Esophagus squamous epithelium (tissue), 5 donors: ENCODE results near the gene ATG2B. TPM values are rescaled to one million over a fixed set of nuclear protein-coding genes. Genes with fewer than 3 reads are reported as not detected.
"Not testable (repeated sequence)": the region's sequence is repeated elsewhere in the genome, so short reads cannot be mapped to it uniquely, and the experiment has no call there.

ENCODE experiments used
- DNase-seq: peaks from one replicate; lab custom pipeline; 2025; lab: John Stamatoyannopoulos, UW
- H3K27ac ChIP-seq, 4 donors: fragments of 200-600 bp; sonication (generic); one replicate each; pipeline ENCODE4 v1.5.1; 2016 to 2019; ENCODE audit warnings: mild to moderate bottlenecking in 1 of 4
- H3K27me3 ChIP-seq, 4 donors: fragments of 200-600 bp; sonication (generic); 1 replicate in 3 of 4; 2 replicates in 1 of 4; pipeline versions ENCODE4 v1.5.1 to v1.6.0; 2017 to 2021; ENCODE audit warnings: antibody characterized with exemption in 1 of 4
- H3K36me3 ChIP-seq, 3 donors: fragments of 200-600 bp; sonication (generic); one replicate each; pipeline ENCODE4 v1.5.1; 2016 to 2019
- H3K4me1 ChIP-seq, 3 donors: fragments of 200-600 bp; sonication (generic); one replicate each; pipeline ENCODE4 v1.5.1; 2017 to 2019
- H3K4me3 ChIP-seq, 4 donors: fragments of 200-600 bp; sonication (generic); 1 replicate in 3 of 4; 2 replicates in 1 of 4; pipeline ENCODE4 v1.5.1; 2016 to 2019; ENCODE audit warnings: mild to moderate bottlenecking in 2 of 4, moderate library complexity in 1 of 4
- H3K9me3 ChIP-seq, 3 donors: fragments of 200-600 bp; sonication (generic); one replicate each; pipeline ENCODE4 v1.5.1; 2016 to 2019
- CTCF ChIP-seq, 6 experiments: fragments of 450-650 bp in 4 of 6; fragments of 200-600 bp in 2 of 6; sonication (generic) in 2 of 6; IDR thresholded peaks; one replicate each; pipeline ENCODE4 v1.5.1; 2016 to 2019; ENCODE audit warnings: antibody characterized with exemption in 6 of 6, mild to moderate bottlenecking in 4 of 6, moderate library complexity in 4 of 6
- POLR2A ChIP-seq, 4 donors: fragments of 450-650 bp; IDR thresholded peaks; one replicate each; pipeline ENCODE4 v1.6.1; 2017; ENCODE audit warnings: antibody characterized with exemption in 4 of 4, mild to moderate bottlenecking in 4 of 4, moderate library complexity in 3 of 4
- WGBS, 2 donors: methylation state at CpG; one replicate each; pipeline ENCODE4 v1.1.5; 2018; 5-methylcytosine and 5-hydroxymethylcytosine counted together
- intact Hi-C: fragments of 100-400 bp; cut with DNase I; formaldehyde crosslinking; loops from one replicate; pipeline ENCODE4 v1.15.0; 2022
- total RNA-seq, 4 donors: library from RNA; depleted of rRNA; stranded (reverse); fragments of >200 nt; gene quantifications; one replicate each; pipeline ENCODE4 v1.1.0, GENCODE V29; 2016
- donor health status: DM: yes; HTN: yes; CAD: no.

Gene ATG2B
- total RNA-seq, 4 donors from 2014 or later = 10.6 to 24.6 (median 14.0) TPM

GRCh38 chr14:96352708-96353107 is 10.4 kb downstream of the ATG2B start:
- TF ChIP-seq CTCF (IDR thresholded peaks at IDR 0.05) (no peak), POLR2A (IDR thresholded peaks at IDR 0.05) (no peak)
- no peak overlapping the region for H3K27ac ChIP-seq
- 60 to 66% methylated on average over 2 of the region's 2 CpGs for WGBS, 2 donors
- H3K36me3 ChIP-seq = no peaks in the 10 kb centered on the region
- DNase-seq = no peak
- H3K4me3 ChIP-seq = no peak overlapping the region
- H3K4me1 ChIP-seq = peaks cover 0 to 31% (median 0%) of the 10 kb centered on the region in 3 donors
- no peaks in the 10 kb centered on the region for H3K9me3 ChIP-seq
- intact Hi-C loops = no loop called here
- no peaks in the 10 kb centered on the region for H3K27me3 ChIP-seq

GRCh38 chr14:96351986-96352385 is 11.2 kb downstream of the ATG2B start:
- intact Hi-C loops = no loop called here
- DNase-seq = no peak
- H3K4me3 ChIP-seq = no peak overlapping the region
- TF ChIP-seq POLR2A (IDR thresholded peaks at IDR 0.05) = no peak
- TF ChIP-seq CTCF (IDR thresholded peaks at IDR 0.05) = no peak
- H3K27me3 ChIP-seq = no peaks in the 10 kb centered on the region
- H3K4me1 ChIP-seq = peaks cover 0 to 31% (median 0%) of the 10 kb centered on the region in 3 donors
- WGBS, 2 donors = 73 to 81% methylated on average over 3 of the region's 3 CpGs
- H3K9me3 ChIP-seq = no peaks in the 10 kb centered on the region
- H3K36me3 ChIP-seq = no peaks in the 10 kb centered on the region
- H3K27ac ChIP-seq = no peak overlapping the region

GRCh38 chr14:96349286-96350075 is 13.7 kb downstream of the ATG2B start:
- Histone ChIP-seq H3K9me3 (no peaks in the 10 kb centered on the region), H3K27ac (no peak overlapping the region), H3K4me3 (no peak overlapping the region), H3K27me3 (no peaks in the 10 kb centered on the region), H3K36me3 (no peaks in the 10 kb centered on the region), H3K4me1 (peaks cover 0 to 31% (median 0%) of the 10 kb centered on the region in 3 donors)
- intact Hi-C loops = no loop called here
- TF ChIP-seq POLR2A (IDR thresholded peaks at IDR 0.05) (no peak), CTCF (IDR thresholded peaks at IDR 0.05) (no peak)
- no peak for DNase-seq
- WGBS, 2 donors = 57 to 60% methylated on average over 6 to 7 of the region's 7 CpGs

GRCh38 chr14:96347957-96348356 is 15.2 kb downstream of the ATG2B start:
- 92 to 95% methylated on average over 2 of the region's 2 CpGs for WGBS, 2 donors
- H3K4me1 ChIP-seq = peaks cover 0 to 26% (median 0%) of the 10 kb centered on the region in 3 donors

GRCh38 chr14:96345669-96346068 is 17.5 kb downstream of the ATG2B start:
- no peak overlapping the region for H3K27ac ChIP-seq
- H3K9me3 ChIP-seq = no peaks in the 10 kb centered on the region
- 93 to 94% methylated on average over 2 of the region's 2 CpGs for WGBS, 2 donors
- intact Hi-C loops = no loop called here
- no peak overlapping the region for H3K4me3 ChIP-seq
- no peaks in the 10 kb centered on the region for H3K27me3 ChIP-seq
- H3K4me1 ChIP-seq = peaks cover 0 to 17% (median 0%) of the 10 kb centered on the region in 3 donors
- no peak for DNase-seq
- peaks cover 0 to 29% (median 0%) of the 10 kb centered on the region in 3 donors for H3K36me3 ChIP-seq
- no peak for TF ChIP-seq CTCF (IDR thresholded peaks at IDR 0.05)
- TF ChIP-seq POLR2A (IDR thresholded peaks at IDR 0.05) = no peak

More at GRCh38 chr14:96347957-96348356, 15.2 kb downstream of the ATG2B start:
- intact Hi-C loops, H3K36me3 ChIP-seq, H3K4me3 ChIP-seq, H3K27ac ChIP-seq, H3K27me3 ChIP-seq, H3K9me3 ChIP-seq, DNase-seq: not testable (repeated sequence)
